ENCODE measurements around the gene STOX2.

STOX2 gene

GRCh38 chr4:183907871-183908683 lies 3.0 kb downstream of the STOX2 start:
- TF ChIP-seq FOXM1 (IDR thresholded peaks at IDR 0.05; ENCODE audit: borderline replicate concordance, low read depth) (no peak), MAX (IDR thresholded peaks at IDR 0.05) (no peak)

- TF ChIP-seq FOXM1 (IDR thresholded peaks at IDR 0.05; ENCODE audit: borderline replicate concordance, low read depth) (no peak), RAD21 (IDR thresholded peaks at IDR 0.05; ENCODE audit: low read depth) (no peak), CREB1 (IDR thresholded peaks at IDR 0.05; ENCODE audit: low read depth) (no peak), USF1 (IDR thresholded peaks at IDR 0.05) (no peak), YY1 (IDR thresholded peaks at IDR 0.05; ENCODE audit: low read depth) (no peak), TCF12 (IDR thresholded peaks at IDR 0.05; ENCODE audit: low read depth) (no peak), MAX (IDR thresholded peaks at IDR 0.05) (no peak), EP300 (IDR thresholded peaks at IDR 0.05; ENCODE audit: borderline replicate concordance) (no peak), CEBPB (IDR thresholded peaks at IDR 0.05) (no peak), EGR1 (IDR thresholded peaks at IDR 0.05) (no peak)
These were observed 4.1 kb downstream of the STOX2 start for GRCh38 chr4:183909187-183909586.

- TF ChIP-seq FOXM1 (IDR thresholded peaks at IDR 0.05; ENCODE audit: borderline replicate concordance, low read depth) (no peak), ZBTB7A (IDR thresholded peaks at IDR 0.05; ENCODE audit: low read depth) (no peak), TCF12 (IDR thresholded peaks at IDR 0.05; ENCODE audit: low read depth) (no peak), CREB1 (IDR thresholded peaks at IDR 0.05; ENCODE audit: low read depth) (no peak), EP300 (IDR thresholded peaks at IDR 0.05; ENCODE audit: borderline replicate concordance) (no peak), TAF1 (IDR thresholded peaks at IDR 0.05; ENCODE audit: low read depth) (no peak), MAX (IDR thresholded peaks at IDR 0.05) (no peak), TEAD4 (IDR thresholded peaks at IDR 0.05) (no peak), YY1 (IDR thresholded peaks at IDR 0.05; ENCODE audit: low read depth) (no peak), NFIC (IDR thresholded peaks at IDR 0.05) (no peak), CEBPB (IDR thresholded peaks at IDR 0.05) (no peak), EGR1 (IDR thresholded peaks at IDR 0.05) (no peak), RAD21 (IDR thresholded peaks at IDR 0.05; ENCODE audit: low read depth) (no peak), USF1 (IDR thresholded peaks at IDR 0.05) (no peak), REST (IDR thresholded peaks at IDR 0.05; ENCODE audit: low read depth) (no peak)
These were observed 4.7 kb downstream of the STOX2 start for GRCh38 chr4:183909801-183910200.

- TF ChIP-seq USF1 (IDR thresholded peaks at IDR 0.05) (no peak), REST (IDR thresholded peaks at IDR 0.05; ENCODE audit: low read depth) (no peak), MAX (IDR thresholded peaks at IDR 0.05) (no peak), TAF1 (IDR thresholded peaks at IDR 0.05; ENCODE audit: low read depth) (no peak), EGR1 (IDR thresholded peaks at IDR 0.05) (no peak), TCF12 (IDR thresholded peaks at IDR 0.05; ENCODE audit: low read depth) (no peak), RAD21 (IDR thresholded peaks at IDR 0.05; ENCODE audit: low read depth) (no peak), CREB1 (IDR thresholded peaks at IDR 0.05; ENCODE audit: low read depth) (no peak), ZBTB7A (IDR thresholded peaks at IDR 0.05; ENCODE audit: low read depth) (no peak), FOXM1 (IDR thresholded peaks at IDR 0.05; ENCODE audit: borderline replicate concordance, low read depth) (no peak), CEBPB (IDR thresholded peaks at IDR 0.05) (no peak), NFIC (IDR thresholded peaks at IDR 0.05) (no peak), YY1 (IDR thresholded peaks at IDR 0.05; ENCODE audit: low read depth) (no peak), TEAD4 (IDR thresholded peaks at IDR 0.05) (no peak), EP300 (IDR thresholded peaks at IDR 0.05; ENCODE audit: borderline replicate concordance) (no peak)
These were observed 7.5 kb downstream of the STOX2 start for GRCh38 chr4:183912585-183912984.

- TF ChIP-seq YY1 (IDR thresholded peaks at IDR 0.05; ENCODE audit: low read depth), result no peak
- no peak for TF ChIP-seq TEAD4 (IDR thresholded peaks at IDR 0.05)
- TF ChIP-seq FOXM1 (IDR thresholded peaks at IDR 0.05; ENCODE audit: borderline replicate concordance, low read depth), result no peak
- no peak for TF ChIP-seq RAD21 (IDR thresholded peaks at IDR 0.05; ENCODE audit: low read depth)
- TF ChIP-seq CREB1 (IDR thresholded peaks at IDR 0.05; ENCODE audit: low read depth), result no peak
- no peak for TF ChIP-seq ZBTB7A (IDR thresholded peaks at IDR 0.05; ENCODE audit: low read depth)
- no peak for TF ChIP-seq EGR1 (IDR thresholded peaks at IDR 0.05)
- TF ChIP-seq CEBPB (IDR thresholded peaks at IDR 0.05), result no peak
- no peak for TF ChIP-seq TAF1 (IDR thresholded peaks at IDR 0.05; ENCODE audit: low read depth)
These were observed 10.9 kb downstream of the STOX2 start for GRCh38 chr4:183915976-183916375.

All from Ishikawa (cell line).